Limb (tissue), 2 donors: Measurements from ENCODE around the gene ANKS3.

ENCODE experiments used
- DNase-seq, 2 donors: peaks; one replicate each; pipeline ENCODE4 v3.0.0-alpha.2; 2016; ENCODE audit errors: extremely low spot score in 2 of 2

The ANKS3 gene

GRCh38 chr16:4685292-4685691 lies 48.8 kb downstream of the ANKS3 start:
- DNase-seq, result peak in 1 of 2 donors; percentile 24

DNA sequence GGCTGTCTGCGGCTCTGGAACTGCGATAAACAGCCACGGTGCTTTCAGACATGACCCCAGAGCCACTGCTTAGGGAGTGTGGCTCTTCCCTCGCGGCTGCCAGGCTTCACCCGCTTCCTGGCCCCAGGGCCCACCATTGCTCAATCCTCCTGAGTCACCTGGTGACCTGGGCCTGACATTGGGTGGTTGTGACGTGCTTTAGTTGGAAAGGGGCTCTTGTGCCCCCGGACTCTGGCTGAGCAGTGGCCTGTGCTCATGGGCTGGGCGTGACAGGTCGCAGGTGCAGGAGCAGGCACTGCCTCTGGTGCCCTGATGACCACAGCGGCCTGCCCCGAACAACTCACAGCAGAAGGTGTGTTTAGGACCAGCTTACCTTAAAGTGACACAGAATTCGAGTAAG lies 49.3 kb downstream of the ANKS3 start:
- no peak for DNase-seq

- DNase-seq, result no peak
Measured at GRCh38 chr16:4684058-4684715, 49.9 kb downstream of the ANKS3 start.

DNA sequence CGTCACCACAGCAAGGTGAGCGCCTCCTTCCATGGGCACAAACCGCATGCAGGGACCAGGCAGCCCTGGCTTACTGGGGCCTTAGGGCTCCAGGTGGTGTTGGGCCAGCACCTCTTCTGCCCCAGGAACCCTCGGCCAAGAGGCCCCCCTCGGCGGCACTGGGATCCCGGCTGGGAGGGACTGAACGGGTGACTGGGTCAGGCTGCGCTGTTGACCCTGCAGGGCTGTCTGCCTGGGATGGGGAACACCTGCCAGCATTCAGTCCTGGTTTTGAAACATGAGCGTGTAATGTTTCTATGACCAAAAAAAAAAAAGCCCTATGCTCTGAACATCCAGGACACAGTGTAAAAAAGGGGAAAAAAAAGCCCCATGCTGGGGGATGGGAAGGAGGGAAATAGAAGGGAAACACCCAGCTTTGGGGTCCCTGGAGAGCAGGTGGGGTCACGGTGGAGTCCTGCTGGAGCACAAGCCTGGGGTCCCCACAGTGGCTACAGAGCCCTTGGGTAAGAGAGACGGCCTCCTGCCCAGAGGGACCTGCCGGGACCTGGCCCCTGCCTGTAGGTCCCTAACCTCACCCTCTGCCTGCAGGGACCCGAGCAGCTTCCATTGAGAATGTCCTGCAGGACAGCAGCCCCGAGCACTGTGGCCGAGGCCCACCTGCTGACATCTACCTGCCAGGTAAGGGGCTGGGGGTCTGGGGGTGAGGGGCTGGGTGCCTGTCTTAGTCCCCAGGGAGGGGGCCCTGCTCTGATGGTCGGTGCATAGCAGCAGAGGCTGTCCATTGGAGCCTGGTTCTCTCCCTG lies 50.6 kb downstream of the ANKS3 start:
- no peak for DNase-seq

DNA sequence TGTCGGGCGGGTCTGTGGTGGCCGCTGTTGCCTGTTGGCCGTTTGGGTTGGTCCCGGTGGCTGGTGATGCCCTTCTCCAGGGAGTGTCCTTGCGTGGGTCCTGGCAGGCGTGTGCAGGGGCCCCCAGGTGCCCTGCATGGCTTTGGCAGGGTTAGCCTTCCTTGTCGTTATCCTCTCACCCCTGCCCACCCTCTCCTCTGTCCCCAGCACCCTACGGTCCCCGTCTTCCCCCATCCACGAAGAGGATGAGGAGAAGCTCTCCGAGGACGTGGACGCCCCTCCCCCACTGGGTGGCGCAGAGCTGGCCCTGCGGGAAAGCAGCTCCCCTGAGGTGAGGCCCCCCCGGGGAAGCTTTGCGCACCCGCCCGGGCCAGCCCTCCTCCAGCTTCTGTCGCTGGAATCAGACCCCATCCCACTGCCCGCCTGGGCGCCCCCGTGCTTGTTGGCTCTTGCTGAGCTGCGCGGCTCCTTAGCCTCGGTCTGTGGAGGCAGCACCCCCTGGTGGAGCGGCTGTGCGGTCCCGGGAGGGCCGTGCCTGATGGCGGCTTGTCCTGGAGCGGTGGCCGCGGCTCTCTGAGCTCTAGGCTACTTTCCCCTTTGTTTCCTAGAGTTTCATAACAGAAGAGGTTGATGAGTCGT lies 51.3 kb downstream of the ANKS3 start:
- no peak for DNase-seq

GRCh38 chr16:4682084-4682591 lies 51.9 kb downstream of the ANKS3 start:
- DNase-seq, result no peak

DNA sequence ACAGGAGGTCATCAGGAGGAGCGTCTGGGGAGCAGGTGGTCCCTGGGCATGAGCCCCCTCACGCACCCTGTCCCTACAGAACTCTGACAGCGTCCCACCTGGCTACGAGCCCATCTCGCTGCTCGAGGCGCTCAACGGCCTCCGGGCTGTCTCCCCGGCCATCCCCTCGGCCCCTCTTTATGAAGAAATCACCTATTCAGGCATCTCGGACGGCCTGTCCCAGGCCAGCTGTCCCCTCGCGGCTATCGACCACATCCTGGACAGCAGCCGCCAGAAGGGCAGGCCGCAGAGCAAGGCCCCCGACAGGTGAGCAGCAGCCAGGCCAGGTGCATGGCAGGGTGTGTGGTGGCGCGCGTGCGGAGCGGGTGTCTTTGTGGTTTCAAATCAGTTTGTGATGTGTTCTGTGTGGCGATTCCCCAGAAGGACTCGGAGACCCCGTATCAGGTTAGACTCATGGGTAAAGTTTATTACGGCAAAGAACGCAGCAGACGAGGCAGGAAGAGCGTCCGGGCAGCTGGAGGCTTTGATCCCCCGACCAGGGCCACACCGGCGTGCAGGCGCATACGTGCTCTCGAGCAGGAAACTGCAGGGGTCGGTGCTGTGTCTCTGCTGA lies 52.5 kb downstream of the ANKS3 start:
- no peak for DNase-seq

GRCh38 chr16:4680673-4681470 lies 53.2 kb downstream of the ANKS3 start:
- no peak for DNase-seq

GRCh38 chr16:4679850-4680636 lies 54.0 kb downstream of the ANKS3 start:
- DNase-seq, result no peak

- no peak for DNase-seq
Measured at GRCh38 chr16:4679156-4679849, 54.8 kb downstream of the ANKS3 start.

- DNase-seq, result no peak
Measured at GRCh38 chr16:4678596-4678995, 55.5 kb downstream of the ANKS3 start.

DNA sequence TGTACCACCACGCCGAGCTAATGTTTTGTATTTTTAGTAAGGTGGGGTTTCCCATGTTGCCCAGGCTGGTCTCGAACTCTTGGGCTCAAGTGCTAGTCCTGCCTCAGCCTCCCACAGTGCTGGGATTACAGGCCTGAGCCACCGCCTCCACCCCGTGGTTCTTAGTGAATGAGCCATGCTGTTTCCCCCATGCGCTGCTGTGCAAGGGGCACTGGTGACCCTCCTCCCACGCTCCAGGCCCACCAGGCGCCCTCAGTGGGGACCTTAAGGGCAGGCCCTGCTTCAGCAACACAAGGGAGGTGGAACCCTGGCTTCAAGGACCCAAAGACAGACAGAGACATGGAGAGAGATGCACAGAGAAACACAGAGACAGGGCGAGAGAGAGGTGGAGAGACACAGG lies 56.1 kb downstream of the ANKS3 start:
- DNase-seq, result no peak

DNA sequence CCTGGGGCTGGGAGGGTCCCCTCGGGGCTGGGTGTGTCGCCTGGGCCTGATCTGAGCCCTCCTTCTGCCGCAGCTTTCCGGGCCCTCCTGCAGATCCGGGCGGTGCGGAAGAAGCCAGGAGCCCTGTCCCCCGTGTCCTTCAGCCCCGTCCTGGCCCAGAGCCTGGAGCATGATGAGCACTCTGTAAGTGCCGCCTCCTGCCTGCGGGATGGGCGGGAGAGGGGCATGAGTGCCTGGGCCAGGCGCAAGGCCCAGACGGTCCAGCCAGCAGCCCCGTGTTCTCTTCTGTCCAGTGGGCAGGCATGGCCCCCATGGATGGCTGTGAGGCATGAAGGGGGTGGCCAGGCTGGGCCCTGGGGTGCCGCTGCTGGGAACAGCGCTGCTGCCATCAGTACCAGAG lies 56.7 kb downstream of the ANKS3 start:
- DNase-seq, result no peak

- no peak for DNase-seq
Measured at GRCh38 chr16:4676831-4677230, 57.2 kb downstream of the ANKS3 start.

DNA sequence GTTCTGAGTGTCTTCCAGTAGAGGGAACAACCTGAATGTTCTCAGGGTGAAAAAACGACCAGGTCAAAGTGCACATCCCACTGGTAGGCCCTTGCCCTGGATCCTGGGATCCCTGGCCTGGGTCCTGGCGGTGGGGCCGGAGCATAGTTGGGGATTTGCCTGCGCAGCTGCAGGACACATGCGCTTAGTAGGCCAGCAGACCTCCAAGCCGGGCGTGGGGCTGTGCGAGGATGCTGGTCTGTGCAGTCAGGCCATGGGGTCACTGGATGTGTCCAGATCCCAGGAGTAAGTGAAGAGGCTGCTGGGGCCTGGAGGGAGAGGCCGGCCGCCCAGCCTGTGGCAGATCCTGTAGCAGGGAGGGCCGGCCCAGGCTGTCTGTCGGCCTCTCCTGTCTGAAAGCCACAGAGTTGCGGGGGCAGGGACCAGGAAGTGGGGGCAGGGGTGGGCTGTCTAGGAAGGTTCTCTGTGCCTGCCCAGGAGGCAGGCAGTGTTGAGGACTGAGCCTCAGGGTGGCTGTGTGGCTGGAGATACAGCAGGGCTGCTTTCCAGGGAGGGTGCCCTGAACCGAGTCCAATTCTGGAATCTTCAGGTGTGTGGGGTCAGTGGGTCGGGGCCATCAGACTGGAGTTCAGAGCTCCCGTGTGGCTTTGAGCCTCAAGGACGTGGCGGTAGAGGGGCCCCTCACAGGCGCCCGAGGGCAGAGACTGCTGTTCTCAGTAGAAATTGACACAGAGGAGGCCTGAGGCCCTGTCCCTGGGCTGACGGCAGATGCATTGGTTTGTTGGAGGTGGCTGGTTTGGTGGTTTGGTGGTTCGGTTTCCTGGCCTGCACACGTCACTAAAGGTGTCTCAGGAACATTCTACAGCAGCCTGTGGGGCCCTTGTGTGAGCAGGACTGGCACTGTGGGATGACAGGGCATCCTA lies 57.9 kb downstream of the ANKS3 start:
- DNase-seq, result no peak

- no peak for DNase-seq
Measured at GRCh38 chr16:4674926-4675530, 59.0 kb downstream of the ANKS3 start.

DNA sequence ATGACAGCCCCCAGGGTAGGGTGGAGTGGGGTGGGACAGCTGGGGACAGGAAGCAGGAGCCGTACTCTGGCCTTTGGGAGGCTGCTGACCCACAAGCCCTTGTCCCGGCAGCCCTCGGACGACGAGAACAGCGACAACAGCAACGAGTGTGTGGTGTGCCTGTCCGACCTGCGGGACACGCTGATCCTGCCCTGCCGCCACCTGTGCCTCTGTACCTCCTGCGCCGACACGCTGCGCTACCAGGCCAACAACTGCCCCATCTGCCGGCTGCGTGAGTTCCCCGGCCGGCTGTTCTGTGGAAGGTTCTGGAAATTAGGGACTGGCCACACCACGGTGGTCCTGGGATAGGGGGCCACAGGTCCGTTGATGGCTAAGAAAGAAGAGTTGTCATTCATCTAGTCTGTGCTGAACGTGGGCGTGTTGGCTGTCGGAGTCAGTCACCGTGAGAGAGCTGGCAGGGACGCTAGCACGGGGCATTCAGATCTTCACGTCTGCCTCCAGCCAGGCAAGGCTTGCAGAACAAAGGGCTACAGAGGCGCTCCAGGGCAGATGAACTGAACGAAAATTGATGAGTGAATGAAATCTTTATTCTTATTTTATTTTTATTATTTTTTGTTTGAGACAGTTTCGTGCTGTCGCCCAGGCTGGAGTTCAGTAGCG lies 60.6 kb downstream of the ANKS3 start:
- DNase-seq, result no peak
